Measurements from ENCODE around the gene TMEM40. TPM values are rescaled to one million over a fixed set of nuclear protein-coding genes. Genes with fewer than 3 reads are reported as not detected.

TMEM40 gene
- total and polyA plus RNA-seq, 2 donors (not counting 1 experiment from before 2014, with no cell fraction given), result 0.33 TPM; not detected in 1

GRCh38 chr3:12807601-12808359 lies 48.7 kb upstream of the TMEM40 start:
- Histone ChIP-seq H3K4me1 (ENCODE audit: control insufficient read depth in 2 of 2, insufficient read depth in 2 of 2, low read length in 2 of 2) (peaks cover 7 to 14% of the 10 kb centered on the region in 2 donors), H3K4me3 (ENCODE audit: control extremely low read depth in 1 of 5, extremely low read depth in 1 of 5, insufficient read depth in 1 of 5, low read depth in 2 of 5, low read length in 4 of 5) (no peak overlapping the region), H3K27me3 (replicated peaks in 1 of 4; ENCODE audit: control extremely low read depth in 1 of 4, control insufficient read depth in 3 of 4, insufficient read depth in 4 of 4, low read length in 3 of 4) (no peaks in the 10 kb centered on the region), H3K9ac (ENCODE audit: low read length) (no peak overlapping the region), H3K79me2 (ENCODE audit: control insufficient read depth, insufficient read depth, low read length) (no peaks in the 10 kb centered on the region), H3K4me2 (replicated peaks; ENCODE audit: low read depth, low read length, poor library complexity, severe bottlenecking) (no peak overlapping the region), H3K27ac (ENCODE audit: low read length in 2 of 2) (no peak overlapping the region), H3K9me3 (ENCODE audit: control extremely low read depth in 1 of 3, control insufficient read depth in 2 of 3, insufficient read depth in 1 of 3, low read length in 2 of 3) (no peaks in the 10 kb centered on the region), H3K36me3 (replicated peaks in 1 of 2; ENCODE audit: control extremely low read depth in 1 of 2, control insufficient read depth in 1 of 2, extremely low read depth in 1 of 2, insufficient read depth in 2 of 2, low read length in 1 of 2) (no peaks in the 10 kb centered on the region), H4K20me1 (ENCODE audit: control insufficient read depth, insufficient read depth, low read length, poor library complexity, severe bottlenecking) (no peaks in the 10 kb centered on the region), H2AFZ (ENCODE audit: insufficient read depth, low read depth, low read length, poor library complexity, severe bottlenecking) (no peak overlapping the region)
- ATAC-seq (ENCODE audit: low read depth) (no peak), DNase-seq (no peak)
- 96% methylated on average over 6 of the region's 7 CpGs for WGBS (ENCODE audit: insufficient coverage)
- Mint-ChIP-seq H3K27ac (no peak overlapping the region), H3K27me3 (peaks cover 3% of the 10 kb centered on the region), H3K9me3 (ENCODE audit: insufficient read depth) (no peaks in the 10 kb centered on the region), H3K4me3 (no peak overlapping the region), H3K4me1 (peaks cover 8% of the 10 kb centered on the region)
- ChIA-PET CTCF (interaction anchor here (1.1 kb wide), 1 partner anchor 84 kb away, joined by 3 read pairs; no protein-coding TSS in a partner anchor), POLR2A (interaction anchor here (0.6 kb wide), 1 partner anchor 341 kb away, joined by 3 read pairs; no protein-coding TSS in a partner anchor)
- intact Hi-C loops (cut with micrococcal nuclease), result no loop called here
- TF ChIP-seq CTCF (IDR thresholded peaks at IDR 0.05) (no peak), EZH2 (IDR thresholded peaks at IDR 0.05; ENCODE audit: borderline replicate concordance, insufficient read depth, low read depth, low read length, poor library complexity, severe bottlenecking) (no peak)

GRCh38 chr3:12807066-12807465 lies 48.0 kb upstream of the TMEM40 start:
- no peak overlapping the region for H3K4me2 ChIP-seq (replicated peaks; ENCODE audit: low read depth, low read length, poor library complexity, severe bottlenecking)

More at GRCh38 chr3:12807066-12807465, 48.0 kb upstream of the TMEM40 start:
- 91% methylated on average over 5 of the region's 9 CpGs for WGBS (ENCODE audit: insufficient coverage)
- no peaks in the 10 kb centered on the region for H3K9me3 ChIP-seq (ENCODE audit: control extremely low read depth in 1 of 3, control insufficient read depth in 2 of 3, insufficient read depth in 1 of 3, low read length in 2 of 3)
- no peak overlapping the region for H3K27ac Mint-ChIP-seq
- TF ChIP-seq CTCF (IDR thresholded peaks at IDR 0.05) (no peak), EZH2 (IDR thresholded peaks at IDR 0.05; ENCODE audit: borderline replicate concordance, insufficient read depth, low read depth, low read length, poor library complexity, severe bottlenecking) (no peak)
- H2AFZ ChIP-seq (ENCODE audit: insufficient read depth, low read depth, low read length, poor library complexity, severe bottlenecking), result no peak overlapping the region
- H3K27me3 Mint-ChIP-seq, result peaks cover 3% of the 10 kb centered on the region
- no peaks in the 10 kb centered on the region for H3K9me3 Mint-ChIP-seq (ENCODE audit: insufficient read depth)
- no peaks in the 10 kb centered on the region for H3K27me3 ChIP-seq (replicated peaks in 1 of 4; ENCODE audit: control extremely low read depth in 1 of 4, control insufficient read depth in 3 of 4, insufficient read depth in 4 of 4, low read length in 3 of 4)
- CTCF ChIA-PET, result interaction anchor here (1.1 kb wide), 1 partner anchor 85 kb away, joined by 3 read pairs; no protein-coding TSS in a partner anchor
- H3K4me3 ChIP-seq (ENCODE audit: control extremely low read depth in 1 of 5, extremely low read depth in 1 of 5, insufficient read depth in 1 of 5, low read depth in 2 of 5, low read length in 4 of 5), result no peak overlapping the region
- H3K4me1 Mint-ChIP-seq, result peaks cover 8% of the 10 kb centered on the region
- H3K9ac ChIP-seq (ENCODE audit: low read length), result no peak overlapping the region
- peaks cover 7 to 14% of the 10 kb centered on the region in 2 donors for H3K4me1 ChIP-seq (ENCODE audit: control insufficient read depth in 2 of 2, insufficient read depth in 2 of 2, low read length in 2 of 2)
- ATAC-seq (ENCODE audit: low read depth) (no peak), DNase-seq (no peak)
- POLR2A ChIA-PET, result interaction anchor here (0.6 kb wide), 1 partner anchor 342 kb away, joined by 3 read pairs; no protein-coding TSS in a partner anchor
- H3K79me2 ChIP-seq (ENCODE audit: control insufficient read depth, insufficient read depth, low read length), result no peaks in the 10 kb centered on the region
- no peaks in the 10 kb centered on the region for H4K20me1 ChIP-seq (ENCODE audit: control insufficient read depth, insufficient read depth, low read length, poor library complexity, severe bottlenecking)
- no peak overlapping the region for H3K4me3 Mint-ChIP-seq
- no peaks in the 10 kb centered on the region for H3K36me3 ChIP-seq (replicated peaks in 1 of 2; ENCODE audit: control extremely low read depth in 1 of 2, control insufficient read depth in 1 of 2, extremely low read depth in 1 of 2, insufficient read depth in 2 of 2, low read length in 1 of 2)
- intact Hi-C loops (cut with micrococcal nuclease), result no loop called here
- no peak overlapping the region for H3K27ac ChIP-seq (ENCODE audit: low read length in 2 of 2)

All from B cell (primary cell).